ENCODE measurements around the gene MAPK6.

GRCh38 chr15:52099651-52100272 is 80.7 kb downstream of the MAPK6 start:
- TF ChIP-seq CTCF (IDR thresholded peaks at IDR 0.05; ENCODE audit: low read depth, low read length): no peak
- TF ChIP-seq EZH2phosphoT487 (IDR thresholded peaks at IDR 0.05; ENCODE audit: low read depth): no peak

All from OCI-LY3 (cell line).